Hepatocyte (in vitro differentiated cells): ENCODE data around the gene CLEC2D. TPM values are rescaled to one million over a fixed set of nuclear protein-coding genes. Genes with fewer than 3 reads are reported as not detected.
"Not testable (repeated sequence)": the region's sequence is repeated elsewhere in the genome, so short reads cannot be mapped to it uniquely, and the experiment has no call there.

Experiments used
- DNase-seq: peaks from one replicate; pipeline ENCODE4 v3.0.0-alpha.2; 2016; ENCODE audit warnings: low spot score
- H2AFZ ChIP-seq: fragments of 200-600 bp; sonication (generic); 2 replicates; pipeline ENCODE4 v1.6.0; 2016; ENCODE audit warnings: antibody characterized with exemption, mild to moderate bottlenecking
- H3K27ac ChIP-seq: fragments of 200-600 bp; sonication (generic); 2 replicates; pipeline ENCODE4 v1.5.1; 2016; ENCODE audit warnings: mild to moderate bottlenecking
- H3K27me3 ChIP-seq: fragments of 200-600 bp; sonication (generic); 2 replicates; pipeline ENCODE4 v1.6.1; 2016
- H3K36me3 ChIP-seq: fragments of 200-600 bp; sonication (generic); replicated peaks from 2 replicates; pipeline ENCODE4 v1.5.1; 2016; ENCODE audit warnings: low read depth; ENCODE audit not compliant: insufficient read depth
- H3K4me1 ChIP-seq: fragments of 200-600 bp; sonication (generic); 2 replicates; pipeline ENCODE4 v1.5.1; 2016; ENCODE audit warnings: mild to moderate bottlenecking, moderate library complexity; ENCODE audit not compliant: insufficient read depth
- H3K4me2 ChIP-seq: fragments of 200-600 bp; sonication (generic); 2 replicates; pipeline ENCODE4 v1.6.0; 2016
- H3K4me3 ChIP-seq: fragments of 200-600 bp; sonication (generic); 2 replicates; pipeline ENCODE4 v1.5.1; 2016; ENCODE audit warnings: mild to moderate bottlenecking
- H3K79me2 ChIP-seq: fragments of 200-600 bp; sonication (generic); 2 replicates; pipeline ENCODE4 v1.6.0; 2017; ENCODE audit warnings: mild to moderate bottlenecking
- H3K9me2 ChIP-seq: fragments of 200-600 bp; sonication (generic); replicated peaks from 2 replicates; pipeline ENCODE4 v1.6.0; 2017; ENCODE audit warnings: mild to moderate bottlenecking; ENCODE audit not compliant: insufficient read depth
- H3K9me3 ChIP-seq: fragments of 200-600 bp; sonication (generic); 2 replicates; pipeline ENCODE4 v1.5.1; 2016; ENCODE audit warnings: low read depth, mild to moderate bottlenecking
- H4K20me1 ChIP-seq: fragments of 200-600 bp; sonication (generic); 2 replicates; pipeline ENCODE4 v1.6.0; 2016; ENCODE audit warnings: mild to moderate bottlenecking; ENCODE audit not compliant: insufficient read depth, poor library complexity, severe bottlenecking
- CTCF ChIP-seq: fragments of 200-600 bp; sonication (generic); IDR thresholded peaks from 2 replicates; pipeline ENCODE4 v1.5.1; 2016; ENCODE audit warnings: antibody characterized with exemption, mild to moderate bottlenecking; ENCODE audit not compliant: poor library complexity
- EZH2 ChIP-seq: fragments of 200-600 bp; sonication (generic); IDR thresholded peaks from 2 replicates; pipeline ENCODE4 v1.6.1; 2016; ENCODE audit warnings: antibody characterized with exemption, mild to moderate bottlenecking, borderline replicate concordance
- EZH2phosphoT487 ChIP-seq: fragments of 200-600 bp; sonication (generic); IDR thresholded peaks from one replicate; pipeline ENCODE4 v1.6.1; 2018; ENCODE audit warnings: antibody characterized with exemption, mild to moderate bottlenecking, low read depth, moderate library complexity; ENCODE audit not compliant: unreplicated experiment, severe bottlenecking
- WGBS: methylation state at CpG from one replicate; pipeline ENCODE4 v1.1.6; 2016; ENCODE audit warnings: low lambda C conversion rate; ENCODE audit errors: missing lambda C conversion rate; 5-methylcytosine and 5-hydroxymethylcytosine counted together
- polyA plus RNA-seq: library from polyadenylated mRNA; unstranded; fragments of >200 nt; fragmentation: Nextera tagmentation; extraction: Ambion mirVana; gene quantifications from 2 replicates; pipeline ENCODE4 v1.2.1, GENCODE V29; 2016
- total RNA-seq: library from RNA; depleted of rRNA; stranded (reverse); fragments of >200 nt; gene quantifications from 2 replicates; pipeline ENCODE4 v1.2.3, GENCODE V29; 2014

CLEC2D gene
- total and polyA plus RNA-seq, 2 experiments from 2014 or later, result 3.7 to 5.7 TPM

DNA sequence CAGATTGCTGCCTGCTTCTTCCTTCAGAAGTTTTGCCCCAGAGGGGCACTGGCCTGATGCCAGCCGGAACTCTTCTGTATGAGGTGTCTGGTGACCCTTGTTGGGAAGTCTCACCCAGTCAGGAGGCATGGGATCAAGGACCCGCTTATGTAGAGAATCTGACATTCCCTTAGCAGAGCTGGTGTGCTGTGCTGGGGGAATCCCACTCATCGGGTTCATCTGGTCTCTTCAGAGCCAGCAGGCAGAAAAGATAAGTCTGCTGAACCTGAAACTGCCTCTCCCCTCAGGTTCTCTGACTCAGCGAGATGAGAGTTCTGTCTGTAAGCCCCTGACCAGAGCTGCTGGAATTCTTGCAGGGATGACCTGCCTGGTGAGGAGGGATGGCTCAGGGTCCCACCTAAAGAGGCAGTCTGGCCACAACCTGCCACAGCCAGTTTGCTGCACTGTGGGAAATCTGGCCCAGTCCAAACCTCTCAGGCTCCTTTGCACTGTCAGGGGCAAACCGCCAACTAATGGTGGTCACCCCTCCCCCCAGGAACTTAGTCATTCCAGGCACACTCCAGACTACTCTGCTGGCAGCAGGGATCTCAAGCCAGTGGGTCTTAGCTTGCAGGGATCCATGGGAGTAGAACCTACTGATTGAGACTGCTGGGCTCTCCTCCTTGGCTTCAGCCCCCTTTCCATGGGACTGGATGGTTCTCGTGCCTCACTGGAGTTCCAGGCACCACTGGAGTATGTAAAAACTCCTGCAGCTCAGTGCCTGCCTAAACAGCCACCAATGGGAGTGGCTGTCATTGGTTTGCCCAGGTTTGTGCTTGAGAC, 4.1 kb downstream of the CLEC2D start:
- H4K20me1 ChIP-seq, result no peaks in the 10 kb centered on the region
- peak overlapping the region; percentile 32 for H3K27ac ChIP-seq
- H3K4me2 ChIP-seq, result no peak overlapping the region
- peak; percentile 42 for DNase-seq
- H2AFZ ChIP-seq, result no peak overlapping the region
- no peaks in the 10 kb centered on the region for H3K79me2 ChIP-seq
- H3K36me3 ChIP-seq, result no peaks in the 10 kb centered on the region
- H3K9me2 ChIP-seq, result no peaks in the 10 kb centered on the region
- H3K4me1 ChIP-seq, result no peaks in the 10 kb centered on the region
- H3K27me3 ChIP-seq, result no peaks in the 10 kb centered on the region
- TF ChIP-seq EZH2, result no peak
- TF ChIP-seq EZH2phosphoT487, result no peak
- no peak for TF ChIP-seq CTCF
- no peak overlapping the region for H3K4me3 ChIP-seq
- WGBS, result 63% methylated on average over 6 of the region's 6 CpGs
- no peaks in the 10 kb centered on the region for H3K9me3 ChIP-seq

DNA sequence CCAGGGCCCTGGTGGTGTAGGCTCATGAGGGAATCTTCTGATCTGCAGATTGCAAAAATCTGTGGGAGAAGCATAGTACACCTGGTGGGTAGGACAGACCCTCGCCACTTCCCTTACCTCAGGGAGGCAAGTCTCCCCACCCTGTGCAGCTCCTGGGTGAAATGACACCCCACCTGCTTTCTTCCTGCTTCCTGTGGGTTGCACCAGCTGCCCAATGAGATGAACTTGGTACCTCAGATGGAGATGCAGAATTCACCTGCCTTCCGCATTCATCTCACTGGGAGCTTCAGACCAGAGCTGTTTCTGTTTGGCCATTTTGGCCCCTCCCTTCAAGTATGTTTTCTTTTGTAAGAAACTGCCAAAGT, 4.7 kb downstream of the CLEC2D start:
- no peaks in the 10 kb centered on the region for H3K27me3 ChIP-seq
- H3K79me2 ChIP-seq, result no peaks in the 10 kb centered on the region
- TF ChIP-seq EZH2phosphoT487 (no peak), EZH2 (no peak), CTCF (no peak)
- DNase-seq, result no peak
- no peak overlapping the region for H3K4me2 ChIP-seq
- no peaks in the 10 kb centered on the region for H3K9me3 ChIP-seq
- H3K36me3 ChIP-seq, result no peaks in the 10 kb centered on the region
- H2AFZ ChIP-seq, result no peak overlapping the region
- H3K4me3 ChIP-seq, result no peak overlapping the region
- no peaks in the 10 kb centered on the region for H4K20me1 ChIP-seq
- H3K9me2 ChIP-seq, result no peaks in the 10 kb centered on the region
- H3K4me1 ChIP-seq, result no peaks in the 10 kb centered on the region
- peak overlapping the region; percentile 31 for H3K27ac ChIP-seq
- 100% methylated on average over 2 of the region's 2 CpGs for WGBS

DNA sequence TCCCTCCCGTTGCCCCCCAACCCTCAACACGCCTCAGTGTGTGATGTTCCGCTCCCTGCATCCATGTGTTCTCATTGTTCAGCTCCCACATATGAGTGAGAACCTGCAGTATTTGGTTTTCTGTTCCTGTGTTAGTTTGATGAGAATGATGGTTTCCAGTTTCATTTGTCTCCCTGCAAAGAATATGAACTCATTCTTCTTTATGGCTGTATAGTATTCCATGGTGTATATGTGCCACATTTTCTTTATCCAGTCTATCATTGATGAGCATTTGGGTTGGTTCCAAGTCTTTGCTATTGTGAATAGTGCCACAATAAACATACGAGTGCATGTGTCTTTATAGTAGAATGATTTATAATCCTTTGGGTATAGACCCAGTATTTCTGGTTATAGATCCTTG, 13.0 kb downstream of the CLEC2D start:
- not testable (repeated sequence) for H2AFZ ChIP-seq, H3K9me3 ChIP-seq, H3K4me3 ChIP-seq, H3K36me3 ChIP-seq, H3K27me3 ChIP-seq, H3K27ac ChIP-seq, H3K79me2 ChIP-seq, H3K4me2 ChIP-seq, DNase-seq, H4K20me1 ChIP-seq, H3K9me2 ChIP-seq, H3K4me1 ChIP-seq
- WGBS, result 100% methylated on average over 4 of the region's 4 CpGs

DNA sequence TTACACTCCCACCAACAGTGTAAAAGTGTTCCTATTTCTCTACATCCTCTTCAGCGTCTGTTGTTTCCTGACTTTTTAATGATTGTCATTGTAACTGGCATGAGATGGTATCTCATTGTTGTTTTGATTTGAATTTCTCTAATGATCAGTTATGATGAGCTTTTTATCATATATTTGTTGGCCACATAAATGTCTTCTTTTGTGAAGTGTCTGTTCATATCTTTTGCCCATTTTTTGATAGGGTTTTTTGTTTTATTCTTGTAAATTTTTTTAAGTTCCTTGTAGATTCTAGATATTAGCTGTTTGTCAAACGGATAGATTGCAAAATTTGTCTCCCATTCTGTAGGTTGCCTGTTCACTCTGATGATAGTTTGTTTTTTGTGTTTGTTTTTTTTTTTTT, 13.4 kb downstream of the CLEC2D start:
- H3K79me2 ChIP-seq, H3K9me2 ChIP-seq, H3K4me2 ChIP-seq, H3K27ac ChIP-seq, H2AFZ ChIP-seq, H3K27me3 ChIP-seq, H4K20me1 ChIP-seq, H3K4me3 ChIP-seq, H3K4me1 ChIP-seq, DNase-seq, H3K9me3 ChIP-seq, H3K36me3 ChIP-seq: not testable (repeated sequence)
- 99% methylated on average over 2 of the region's 2 CpGs for WGBS

DNA sequence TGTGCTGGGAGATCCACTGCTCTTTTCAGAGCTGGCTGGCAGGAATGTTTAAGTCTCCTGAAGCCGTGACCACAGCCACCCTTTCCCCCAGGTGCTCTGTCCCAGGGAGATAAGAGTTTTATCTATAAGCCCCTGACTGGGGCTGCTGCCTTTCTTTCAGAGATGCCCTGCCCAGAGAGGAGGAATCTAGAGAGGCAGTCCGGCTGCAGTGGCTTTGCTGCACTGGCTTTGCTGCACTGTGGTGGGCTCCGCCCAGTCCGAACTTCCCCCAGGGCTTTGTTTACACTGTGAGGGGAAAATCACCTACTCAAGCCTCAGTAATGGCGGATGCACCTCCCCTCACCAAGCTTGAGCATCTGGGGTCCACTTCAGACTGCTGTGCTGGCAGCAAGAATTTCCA, 15.9 kb downstream of the CLEC2D start:
- not testable (repeated sequence) for H3K27ac ChIP-seq, H3K4me3 ChIP-seq, H3K4me1 ChIP-seq, H3K9me3 ChIP-seq, H3K79me2 ChIP-seq, H3K4me2 ChIP-seq, H3K36me3 ChIP-seq, DNase-seq, H2AFZ ChIP-seq, H4K20me1 ChIP-seq, H3K27me3 ChIP-seq, H3K9me2 ChIP-seq
- 48% methylated on average over 5 of the region's 5 CpGs for WGBS
